Mesendoderm (in vitro differentiated cells): ENCODE data around the gene ABHD17A.

Source experiments
- DNase-seq: peaks from one replicate; pipeline ENCODE4 v3.0.0; 2013
- H2AK5ac ChIP-seq: 2 replicates; pipeline ENCODE4 v1.6.1; 2013; ENCODE audit warnings: low read length, inconsistent platforms
- H2BK120ac ChIP-seq: 2 replicates; pipeline ENCODE4 v1.6.1; 2013; ENCODE audit warnings: low read depth, mild to moderate bottlenecking, low read length, moderate library complexity, mixed read lengths
- H2BK15ac ChIP-seq: replicated peaks from 2 replicates; pipeline ENCODE4 v1.6.1; 2013; ENCODE audit warnings: low read depth, mild to moderate bottlenecking, moderate library complexity
- H2BK5ac ChIP-seq: 2 replicates; pipeline ENCODE4 v1.6.1; 2013; ENCODE audit warnings: low read length, inconsistent platforms
- H3K18ac ChIP-seq: 2 replicates; pipeline ENCODE4 v1.6.1; 2013; ENCODE audit warnings: mild to moderate bottlenecking, low read length, mixed read lengths
- H3K23ac ChIP-seq: one replicate; pipeline ENCODE4 v1.6.1; 2013; ENCODE audit warnings: low read length
- H3K27ac ChIP-seq: 2 replicates; pipeline ENCODE4 v1.5.1; 2013; ENCODE audit warnings: low read depth, mild to moderate bottlenecking, inconsistent platforms, low read length, moderate library complexity
- H3K27me3 ChIP-seq: 2 replicates; pipeline ENCODE4 v1.6.1; 2013; ENCODE audit warnings: low read length, control low read depth, mild to moderate bottlenecking, inconsistent platforms; ENCODE audit not compliant: insufficient read depth, poor library complexity
- H3K36me3 ChIP-seq: 2 replicates; pipeline ENCODE4 v1.6.1; 2013; ENCODE audit warnings: low read length, inconsistent platforms; ENCODE audit not compliant: control insufficient read depth, insufficient read depth
- H3K4ac ChIP-seq: one replicate; pipeline ENCODE4 v1.6.1; 2013; ENCODE audit warnings: low read depth, mild to moderate bottlenecking, low read length, moderate library complexity
- H3K4me1 ChIP-seq: 2 replicates; pipeline ENCODE4 v1.6.1; 2013; ENCODE audit warnings: low read depth, low read length, inconsistent platforms; ENCODE audit not compliant: control insufficient read depth
- H3K4me2 ChIP-seq: 2 replicates; pipeline ENCODE4 v1.6.1; 2013; ENCODE audit warnings: low read length
- H3K4me3 ChIP-seq: 2 replicates; pipeline ENCODE4 v1.5.1; 2013; ENCODE audit warnings: mild to moderate bottlenecking, low read length
- H3K56ac ChIP-seq: one replicate; pipeline ENCODE4 v1.6.1; 2013; ENCODE audit warnings: low read length
- H3K79me1 ChIP-seq: 2 replicates; pipeline ENCODE4 v1.6.1; 2013; ENCODE audit warnings: low read length, inconsistent platforms
- H3K79me2 ChIP-seq: 2 replicates; pipeline ENCODE4 v1.6.1; 2013; ENCODE audit warnings: mild to moderate bottlenecking, low read length; ENCODE audit not compliant: control insufficient read depth, insufficient read depth
- H3K9ac ChIP-seq: 2 replicates; pipeline ENCODE4 v1.6.1; 2013; ENCODE audit warnings: low read length, inconsistent platforms
- H4K5ac ChIP-seq: one replicate; pipeline ENCODE4 v1.6.1; 2013; ENCODE audit warnings: low read length
- H4K8ac ChIP-seq: one replicate; pipeline ENCODE4 v1.6.1; 2013; ENCODE audit warnings: low read depth, mild to moderate bottlenecking, control low read depth, low read length, moderate library complexity
- WGBS: extraction: QIAGEN DNeasy Blood & Tissue Kit; methylation state at CpG from one replicate; pipeline ENCODE4 v1.1.7; 2013; ENCODE audit warnings: low lambda C conversion rate, missing lambda C conversion rate; ENCODE audit not compliant: insufficient coverage; ENCODE audit errors: extremely low coverage; 5-methylcytosine and 5-hydroxymethylcytosine counted together

Gene ABHD17A

GRCh38 chr19:1910177-1910576 is 24.9 kb upstream of the ABHD17A start:
- Histone ChIP-seq H3K56ac (no peak overlapping the region), H3K23ac (no peak overlapping the region), H4K8ac (no peak overlapping the region), H2BK15ac (no peak overlapping the region), H3K27me3 (no peaks in the 10 kb centered on the region), H3K4me1 (no peaks in the 10 kb centered on the region), H2AK5ac (no peak overlapping the region), H3K36me3 (peaks cover 3% of the 10 kb centered on the region), H3K9ac (no peak overlapping the region), H4K5ac (no peak overlapping the region), H3K27ac (no peak overlapping the region), H3K18ac (no peak overlapping the region), H3K79me2 (peaks cover 57% of the 10 kb centered on the region), H3K4me2 (no peak overlapping the region), H2BK5ac (no peak overlapping the region), H3K79me1 (peaks cover 23% of the 10 kb centered on the region), H3K4ac (no peak overlapping the region), H2BK120ac (no peak overlapping the region), H3K4me3 (no peak overlapping the region)
- DNase-seq, result no peak
- WGBS, result no CpG with 5 or more reads among the region's 10 CpGs

- Histone ChIP-seq H3K27me3 (no peaks in the 10 kb centered on the region), H3K4me3 (no peak overlapping the region), H3K4ac (no peak overlapping the region), H3K56ac (no peak overlapping the region), H3K4me1 (no peaks in the 10 kb centered on the region), H3K79me2 (peaks cover 57% of the 10 kb centered on the region), H3K79me1 (peaks cover 23% of the 10 kb centered on the region), H2BK15ac (no peak overlapping the region), H3K18ac (no peak overlapping the region), H3K36me3 (peaks cover 3% of the 10 kb centered on the region), H3K9ac (no peak overlapping the region), H4K8ac (no peak overlapping the region), H3K27ac (no peak overlapping the region), H3K23ac (no peak overlapping the region), H2BK5ac (no peak overlapping the region), H2BK120ac (no peak overlapping the region), H3K4me2 (no peak overlapping the region), H4K5ac (no peak overlapping the region), H2AK5ac (no peak overlapping the region)
- DNase-seq, result no peak
- no CpG with 5 or more reads among the region's 10 CpGs for WGBS
Observed at GRCh38 chr19:1909761-1910080, 24.4 kb upstream of the ABHD17A start.

GRCh38 chr19:1908364-1908678 is 23.0 kb upstream of the ABHD17A start:
- no peak overlapping the region for H4K8ac ChIP-seq
- H4K5ac ChIP-seq, result no peak overlapping the region
- H3K79me1 ChIP-seq, result peaks cover 13% of the 10 kb centered on the region
- no peak overlapping the region for H2BK5ac ChIP-seq
- DNase-seq, result no peak
- no peak overlapping the region for H3K4ac ChIP-seq
- H3K18ac ChIP-seq, result no peak overlapping the region
- H3K27me3 ChIP-seq, result no peaks in the 10 kb centered on the region
- no peaks in the 10 kb centered on the region for H3K4me1 ChIP-seq
- H3K56ac ChIP-seq, result no peak overlapping the region
- H3K36me3 ChIP-seq, result peaks cover 3% of the 10 kb centered on the region
- H3K4me3 ChIP-seq, result no peak overlapping the region
- no peak overlapping the region for H3K9ac ChIP-seq
- no peak overlapping the region for H3K27ac ChIP-seq
- no peak overlapping the region for H3K23ac ChIP-seq
- no CpG with 5 or more reads among the region's 13 CpGs for WGBS
- H2BK15ac ChIP-seq, result no peak overlapping the region
- H2AK5ac ChIP-seq, result no peak overlapping the region
- H3K4me2 ChIP-seq, result no peak overlapping the region
- no peak overlapping the region for H2BK120ac ChIP-seq
- peaks cover 49% of the 10 kb centered on the region for H3K79me2 ChIP-seq

GRCh38 chr19:1907563-1908363 is 22.5 kb upstream of the ABHD17A start:
- no peak overlapping the region for H3K27ac ChIP-seq
- H3K79me1 ChIP-seq, result peaks cover 13% of the 10 kb centered on the region
- H3K18ac ChIP-seq, result no peak overlapping the region
- H3K9ac ChIP-seq, result no peak overlapping the region
- H2BK15ac ChIP-seq, result no peak overlapping the region
- WGBS, result no CpG with 5 or more reads among the region's 43 CpGs
- H3K4me1 ChIP-seq, result no peaks in the 10 kb centered on the region
- H3K79me2 ChIP-seq, result peaks cover 49% of the 10 kb centered on the region
- peak overlapping the region; percentile 17 for H3K56ac ChIP-seq
- H3K4ac ChIP-seq, result no peak overlapping the region
- no peak overlapping the region for H2BK5ac ChIP-seq
- H3K36me3 ChIP-seq, result peaks cover 3% of the 10 kb centered on the region
- H3K23ac ChIP-seq, result no peak overlapping the region
- no peak overlapping the region for H4K5ac ChIP-seq
- no peak for DNase-seq
- H3K27me3 ChIP-seq, result no peaks in the 10 kb centered on the region
- H2AK5ac ChIP-seq, result no peak overlapping the region
- H2BK120ac ChIP-seq, result no peak overlapping the region
- no peak overlapping the region for H4K8ac ChIP-seq
- H3K4me2 ChIP-seq, result no peak overlapping the region
- no peak overlapping the region for H3K4me3 ChIP-seq

GRCh38 chr19:1906985-1907562 is 21.8 kb upstream of the ABHD17A start:
- Histone ChIP-seq H2AK5ac (no peak overlapping the region), H3K23ac (no peak overlapping the region), H4K5ac (no peak overlapping the region), H3K18ac (no peak overlapping the region), H4K8ac (no peak overlapping the region), H2BK15ac (no peak overlapping the region), H3K36me3 (peaks cover 1% of the 10 kb centered on the region), H3K27ac (no peak overlapping the region), H3K4me2 (no peak overlapping the region), H2BK120ac (no peak overlapping the region), H3K79me2 (peaks cover 45% of the 10 kb centered on the region), H3K4me3 (no peak overlapping the region), H3K56ac (peak overlapping the region; percentile 17), H3K9ac (no peak overlapping the region), H3K27me3 (no peaks in the 10 kb centered on the region), H3K79me1 (peaks cover 13% of the 10 kb centered on the region), H2BK5ac (no peak overlapping the region), H3K4ac (no peak overlapping the region), H3K4me1 (no peaks in the 10 kb centered on the region)
- no CpG with 5 or more reads among the region's 10 CpGs for WGBS
- DNase-seq, result no peak
